GM19372 (cell line): Measurements from ENCODE around the gene DLL4.

ENCODE experiments used
- ATAC-seq: cut with Tn5 transposase; IDR thresholded peaks from one replicate; pipeline ENCODE4 v1.9.1; 2021; ENCODE audit warnings: mild to moderate bottlenecking, low read depth, moderate library complexity; ENCODE audit not compliant: unreplicated experiment

DLL4 gene

GRCh38 chr15:40928821-40929659 lies at the start of gene DLL4:
DLL4 (plus strand) TSS chr15:40929340; CDS start chr15:40929669, 329 bp downstream.
- ATAC-seq: no peak

GRCh38 chr15:40879609-40880008 lies 49.5 kb upstream of the DLL4 start:
- ATAC-seq: no peak

DNA sequence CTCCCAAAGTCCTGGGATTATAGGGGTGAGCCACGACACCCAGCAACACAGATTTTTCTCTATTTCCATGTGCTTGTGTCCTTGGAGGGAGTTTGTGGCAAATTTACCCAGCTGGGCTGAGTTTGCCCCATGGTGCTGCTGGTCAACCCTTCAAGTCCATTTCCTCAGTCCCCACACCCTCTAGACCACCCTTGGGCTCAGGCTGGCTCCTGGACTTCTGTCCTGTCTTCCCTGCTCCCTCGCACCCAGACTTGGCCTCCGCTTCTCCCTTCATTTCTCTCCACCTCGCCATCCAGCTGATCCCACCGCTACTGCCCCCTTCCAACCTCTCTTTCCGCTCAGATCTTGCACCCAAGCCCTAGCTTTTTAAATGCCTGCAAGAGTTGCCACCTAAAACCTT lies 47.8 kb upstream of the DLL4 start:
- no peak for ATAC-seq

DNA sequence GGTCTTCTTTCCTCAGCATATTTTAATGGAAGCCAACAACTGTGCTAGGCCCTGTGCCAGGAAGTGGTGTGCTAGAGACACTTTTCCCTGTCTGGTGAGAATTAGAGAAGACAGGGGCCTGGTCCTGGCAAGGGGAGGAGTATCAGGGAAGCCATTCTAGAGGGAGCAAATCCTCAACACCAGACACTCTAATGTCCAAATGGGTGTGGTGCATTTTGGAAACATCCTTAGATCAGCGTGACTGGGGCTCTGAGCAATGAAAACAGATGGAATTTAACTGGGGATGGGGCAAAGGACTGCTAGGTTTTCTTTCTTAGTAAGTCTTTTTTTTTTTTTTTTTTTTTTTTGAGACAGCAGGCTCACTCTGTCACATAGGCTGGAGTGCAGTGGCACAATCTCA lies 42.6 kb upstream of the DLL4 start:
- ATAC-seq: no peak

- ATAC-seq: no peak
These were observed 40.0 kb upstream of the DLL4 start for GRCh38 chr15:40889112-40889511.

- ATAC-seq: no peak
These were observed 38.0 kb upstream of the DLL4 start for GRCh38 chr15:40891138-40891537.

DNA sequence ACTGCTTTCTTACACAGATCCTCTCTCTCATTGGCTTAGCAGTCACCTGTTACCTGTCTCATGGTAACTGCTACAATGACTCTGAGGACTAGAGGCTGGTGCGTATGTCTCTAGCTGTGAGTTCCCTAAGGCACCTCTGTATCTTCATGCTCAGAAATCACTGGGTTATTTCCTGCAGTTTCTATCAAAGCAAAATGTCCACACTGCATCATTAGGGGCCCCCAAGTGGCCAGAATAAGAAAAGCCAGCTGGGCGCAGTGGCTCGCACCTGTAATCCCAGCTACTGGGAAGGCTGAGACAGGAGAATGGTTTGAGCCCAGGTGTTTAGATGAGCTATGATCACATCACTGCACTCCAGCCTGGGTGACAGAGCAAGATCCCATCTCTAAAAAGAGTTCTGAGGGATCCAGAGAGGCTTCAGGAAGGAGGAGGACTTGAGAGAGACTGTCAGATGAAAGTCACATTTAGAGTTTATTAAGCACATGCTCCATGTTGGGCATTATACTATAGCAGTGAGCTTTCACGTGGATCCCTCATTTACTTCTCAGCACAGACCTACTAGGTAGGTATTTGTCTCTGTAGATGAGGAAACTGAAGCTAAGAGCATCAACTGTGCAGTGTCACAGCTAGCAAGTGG lies 37.2 kb upstream of the DLL4 start:
- no peak for ATAC-seq

DNA sequence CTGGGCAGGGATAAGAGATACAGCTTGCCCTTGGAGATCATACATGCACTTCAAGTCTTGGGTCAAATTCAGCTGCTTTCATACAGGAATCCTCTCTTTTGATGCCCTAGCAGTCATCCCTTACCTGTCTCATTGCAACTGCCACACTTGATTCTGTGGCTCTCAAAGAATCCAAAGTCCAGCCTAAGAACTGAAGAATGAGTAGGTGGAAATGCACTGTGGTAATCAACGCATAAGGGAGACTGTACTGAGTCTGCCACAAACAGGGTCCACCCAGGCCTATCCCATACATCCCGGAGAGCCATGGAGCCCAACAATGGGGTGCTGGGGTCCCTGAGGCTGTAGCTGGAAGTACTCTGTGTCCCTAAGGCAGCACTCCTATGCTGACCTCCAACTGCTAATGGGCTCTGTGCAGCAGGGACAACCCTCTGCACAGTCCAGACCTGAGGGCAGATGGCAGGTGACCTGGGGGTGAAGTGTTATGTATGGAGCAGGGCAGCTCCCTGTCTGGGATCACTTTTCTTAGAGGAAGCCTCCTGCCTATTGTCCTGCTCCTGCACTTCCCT lies 36.6 kb upstream of the DLL4 start:
- no peak for ATAC-seq

DNA sequence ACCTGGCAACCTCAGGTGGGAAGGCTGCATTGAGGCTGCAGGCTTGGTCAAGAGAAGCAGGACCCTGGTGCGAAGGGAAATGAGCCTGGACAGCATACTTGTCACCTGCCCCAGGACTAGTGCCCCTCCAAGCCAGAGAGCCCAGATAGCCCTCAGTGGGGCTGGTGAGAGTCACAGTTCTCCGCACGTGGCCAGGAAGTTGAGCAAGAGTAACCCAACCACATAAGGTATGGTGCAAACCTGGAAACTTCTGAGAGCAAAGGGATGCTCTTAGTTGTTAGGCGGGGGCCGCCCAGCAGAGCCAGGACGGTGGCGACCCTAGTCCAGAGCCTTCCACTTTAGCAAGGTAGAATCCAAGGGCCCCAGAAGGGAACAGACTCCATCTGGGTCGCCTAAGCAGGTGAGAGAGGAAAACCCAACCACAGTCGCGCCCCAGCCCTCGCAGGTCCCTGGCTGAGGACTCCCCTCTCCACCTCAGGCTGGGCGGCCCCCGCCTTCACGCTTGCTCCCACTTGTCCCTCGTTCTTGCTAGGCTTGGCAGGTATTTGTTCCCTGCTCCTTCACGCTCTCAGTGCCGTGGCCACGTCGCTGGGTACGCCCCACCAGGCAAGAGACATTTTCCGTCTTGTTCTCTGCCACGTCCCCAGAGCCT lies 36.0 kb upstream of the DLL4 start:
- ATAC-seq: no peak

- peak; percentile 89 for ATAC-seq
These were observed 35.1 kb upstream of the DLL4 start, which contains the start of gene VPS18 for GRCh38 chr15:40893733-40894680. VPS18 (plus strand) TSS chr15:40894450; CDS start chr15:40894769, 319 bp downstream.

DNA sequence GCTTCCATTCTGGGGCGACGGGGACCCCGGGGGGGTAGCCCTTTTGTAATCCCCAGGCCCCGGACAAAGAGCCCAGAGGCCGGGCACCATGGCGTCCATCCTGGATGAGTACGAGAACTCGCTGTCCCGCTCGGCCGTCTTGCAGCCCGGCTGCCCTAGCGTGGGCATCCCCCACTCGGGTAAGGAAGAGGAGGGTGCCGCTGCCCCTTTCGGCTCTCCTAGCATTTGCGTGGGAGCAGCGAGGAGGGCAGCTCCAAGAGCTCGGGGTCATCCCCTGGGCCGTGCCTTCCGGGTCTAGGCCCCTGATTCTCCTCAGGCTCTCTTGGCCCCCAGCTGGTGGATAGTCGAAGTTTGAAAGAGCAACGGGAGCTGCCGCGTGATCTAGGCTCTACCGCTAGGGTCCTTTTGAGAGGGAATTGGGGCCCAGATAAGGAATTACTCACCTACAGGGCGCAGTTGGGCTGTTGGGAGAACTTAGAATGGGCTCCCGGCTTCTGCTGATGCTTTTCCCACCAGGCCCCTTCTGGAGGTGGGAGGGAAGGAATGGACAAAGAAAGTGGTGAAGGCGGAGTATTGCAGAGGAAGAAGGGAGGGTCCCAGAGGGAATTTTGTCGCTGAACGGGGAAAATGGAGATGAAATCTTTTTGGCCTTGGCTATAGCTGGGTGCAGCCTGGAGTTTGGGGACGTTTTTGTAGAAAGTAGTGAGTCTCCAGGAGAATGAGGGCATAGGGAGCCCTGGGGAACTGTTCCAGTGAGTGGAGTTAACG lies 34.3 kb upstream of the DLL4 start:
- peak; percentile 35 for ATAC-seq

DNA sequence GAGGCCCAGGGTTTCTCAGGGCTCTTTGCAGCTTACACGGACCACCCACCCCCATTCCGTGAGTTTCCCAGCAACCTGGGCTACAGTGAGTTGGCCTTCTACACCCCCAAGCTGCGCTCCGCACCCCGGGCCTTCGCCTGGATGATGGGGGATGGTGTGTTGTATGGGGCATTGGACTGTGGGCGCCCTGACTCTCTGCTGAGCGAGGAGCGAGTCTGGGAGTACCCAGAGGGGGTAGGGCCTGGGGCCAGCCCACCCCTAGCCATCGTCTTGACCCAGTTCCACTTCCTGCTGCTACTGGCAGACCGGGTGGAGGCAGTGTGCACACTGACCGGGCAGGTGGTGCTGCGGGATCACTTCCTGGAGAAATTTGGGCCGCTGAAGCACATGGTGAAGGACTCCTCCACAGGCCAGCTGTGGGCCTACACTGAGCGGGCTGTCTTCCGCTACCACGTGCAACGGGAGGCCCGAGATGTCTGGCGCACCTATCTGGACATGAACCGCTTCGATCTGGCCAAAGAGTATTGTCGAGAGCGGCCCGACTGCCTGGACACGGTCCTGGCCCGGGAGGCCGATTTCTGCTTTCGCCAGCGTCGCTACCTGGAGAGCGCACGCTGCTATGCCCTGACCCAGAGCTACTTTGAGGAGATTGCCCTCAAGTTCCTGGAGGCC lies 29.5 kb upstream of the DLL4 start:
- no peak for ATAC-seq

DNA sequence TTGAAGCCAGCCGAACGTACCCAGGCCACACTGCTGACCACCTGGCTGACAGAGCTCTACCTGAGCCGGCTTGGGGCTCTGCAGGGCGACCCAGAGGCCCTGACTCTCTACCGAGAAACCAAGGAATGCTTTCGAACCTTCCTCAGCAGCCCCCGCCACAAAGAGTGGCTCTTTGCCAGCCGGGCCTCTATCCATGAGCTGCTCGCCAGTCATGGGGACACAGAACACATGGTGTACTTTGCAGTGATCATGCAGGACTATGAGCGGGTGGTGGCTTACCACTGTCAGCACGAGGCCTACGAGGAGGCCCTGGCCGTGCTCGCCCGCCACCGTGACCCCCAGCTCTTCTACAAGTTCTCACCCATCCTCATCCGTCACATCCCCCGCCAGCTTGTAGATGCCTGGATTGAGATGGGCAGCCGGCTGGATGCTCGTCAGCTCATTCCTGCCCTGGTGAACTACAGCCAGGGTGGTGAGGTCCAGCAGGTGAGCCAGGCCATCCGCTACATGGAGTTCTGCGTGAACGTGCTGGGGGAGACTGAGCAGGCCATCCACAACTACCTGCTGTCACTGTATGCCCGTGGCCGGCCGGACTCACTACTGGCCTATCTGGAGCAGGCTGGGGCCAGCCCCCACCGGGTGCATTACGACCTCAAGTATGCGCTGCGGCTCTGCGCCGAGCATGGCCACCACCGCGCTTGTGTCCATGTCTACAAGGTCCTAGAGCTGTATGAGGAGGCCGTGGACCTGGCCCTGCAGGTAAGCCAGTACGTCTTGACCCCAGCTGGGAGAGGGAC lies 28.7 kb upstream of the DLL4 start:
- ATAC-seq: no peak

DNA sequence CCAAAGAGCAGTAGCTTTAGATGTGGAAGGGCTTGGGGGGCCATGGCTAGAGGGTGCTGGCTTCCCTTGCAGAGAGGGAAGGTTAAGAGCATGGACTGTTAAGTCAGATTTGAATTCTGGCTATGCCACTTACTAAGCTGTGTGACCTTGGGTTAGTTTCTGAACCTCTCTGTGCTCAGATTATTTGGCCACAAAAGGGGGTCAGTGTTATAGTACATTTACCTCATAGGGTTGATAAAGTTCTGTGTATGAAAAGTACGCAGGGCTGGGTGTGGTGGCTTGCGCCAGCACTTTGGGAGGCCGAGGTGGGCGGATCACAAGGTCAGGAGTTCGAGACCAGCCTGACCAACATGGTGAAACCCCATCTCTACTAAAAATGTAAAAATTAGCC lies 28.1 kb upstream of the DLL4 start:
- ATAC-seq: no peak

- ATAC-seq: no peak
These were observed 26.3 kb upstream of the DLL4 start for GRCh38 chr15:40902605-40903561.

DNA sequence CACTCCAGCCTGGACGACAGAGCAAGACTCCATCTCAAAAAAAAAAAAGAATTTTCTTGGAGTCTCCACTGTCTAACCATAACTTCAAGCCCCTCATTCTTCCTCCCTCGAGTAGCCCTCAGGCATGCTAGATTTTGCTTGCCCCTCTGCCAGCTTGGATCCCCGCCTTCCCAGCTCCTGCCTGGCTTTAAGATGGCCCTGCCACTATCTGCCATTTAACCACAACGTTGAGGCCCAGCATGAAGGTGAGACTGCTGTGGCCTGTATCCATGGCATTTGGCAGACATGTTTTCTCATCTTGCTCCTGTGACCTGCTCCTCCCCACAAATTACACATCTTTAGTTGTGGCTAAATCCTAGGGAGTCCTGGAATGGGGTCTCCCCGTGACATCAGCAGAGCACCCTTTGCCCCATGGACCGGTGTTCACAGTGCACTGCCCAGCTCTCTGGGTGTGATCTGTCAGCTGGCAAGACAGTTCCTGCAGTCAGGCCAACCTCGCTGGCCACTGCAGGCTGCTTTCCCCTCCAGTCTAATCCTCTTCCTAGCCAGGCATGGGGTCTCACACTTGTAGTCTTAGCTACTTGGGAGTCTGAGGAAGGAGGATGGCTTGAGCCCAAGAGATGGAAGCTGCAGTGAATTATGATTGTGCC lies 24.5 kb upstream of the DLL4 start:
- no peak for ATAC-seq
